GM12864 (cell line): ENCODE measurements around the gene PCBP3.
"Not testable (repeated sequence)": the region's sequence is repeated elsewhere in the genome, so short reads cannot be mapped to it uniquely, and the experiment has no call there.

ENCODE experiments used
- DNase-seq: peaks from one replicate; pipeline ENCODE4 v3.0.0-alpha.2; 2011; ENCODE audit warnings: low read depth
- H3K4me3 ChIP-seq: 2 replicates; pipeline ENCODE4 v1.5.1; 2011; ENCODE audit warnings: mild to moderate bottlenecking, low read depth, low read length, control low read depth
- CTCF ChIP-seq: IDR thresholded peaks from 2 replicates; pipeline ENCODE4 v1.5.1; 2011; ENCODE audit warnings: low read depth, mild to moderate bottlenecking, moderate library complexity, low read length, control low read depth, inconsistent platforms; ENCODE audit errors: missing control alignments

Gene PCBP3

GRCh38 chr21:45599146-45599581 is 44.4 kb upstream of the PCBP3 start:
- TF ChIP-seq CTCF = no peak
- DNase-seq = no peak
- H3K4me3 ChIP-seq = no peak overlapping the region

GRCh38 chr21:45600248-45600647 is 43.3 kb upstream of the PCBP3 start:
- no peak for TF ChIP-seq CTCF
- DNase-seq = no peak
- H3K4me3 ChIP-seq = no peak overlapping the region

- no peak for DNase-seq
- no peak overlapping the region for H3K4me3 ChIP-seq
- no peak for TF ChIP-seq CTCF
Observed at GRCh38 chr21:45601551-45601950, 42.0 kb upstream of the PCBP3 start.

- H3K4me3 ChIP-seq = no peak overlapping the region
- TF ChIP-seq CTCF = no peak
- no peak for DNase-seq
Observed at GRCh38 chr21:45602106-45602505, 41.4 kb upstream of the PCBP3 start.

- H3K4me3 ChIP-seq = no peak overlapping the region
- no peak for DNase-seq
- TF ChIP-seq CTCF = no peak
Observed at GRCh38 chr21:45603481-45603880, 40.0 kb upstream of the PCBP3 start.

GRCh38 chr21:45604681-45605080 is 38.8 kb upstream of the PCBP3 start:
- H3K4me3 ChIP-seq, DNase-seq: not testable (repeated sequence)

GRCh38 chr21:45607021-45607908 is 36.3 kb upstream of the PCBP3 start:
- no peak for TF ChIP-seq CTCF
- DNase-seq = no peak
- no peak overlapping the region for H3K4me3 ChIP-seq
